IMR-90 (cell line): Measurements from ENCODE around the gene NFE2. TPM values are rescaled to one million over a fixed set of nuclear protein-coding genes. Genes with fewer than 3 reads are reported as not detected.

ENCODE experiments used
- ATAC-seq: fragments of 200-7000 bp; cut with Tn5 transposase; 2 replicates; pipeline ENCODE4 v1.9.1; 2020; ENCODE audit warnings: low read depth, mild to moderate bottlenecking, moderate library complexity
- BruUV-seq: library from RNA; stranded (reverse); fragments of 400-500 nt; replicated peaks from 2 replicates; lab custom pipeline; 2021; lab: Mats Ljungman, UMichigan
- CTCF ChIA-PET: fragments of 300-600 bp; formaldehyde crosslinking; extraction: SDS; loops from one replicate; lab custom pipeline; 2021; ENCODE audit warnings: antibody characterized with exemption; lab: Yijun Ruan, JAX
- POLR2A ChIA-PET: fragments of 300-600 bp; sonication (Branson Sonifier 250); formaldehyde crosslinking; loops from one replicate; lab custom pipeline; 2022; ENCODE audit warnings: antibody characterized with exemption; ENCODE audit not compliant: unreplicated experiment; lab: Charles Lee
- DNase-seq: peaks from one replicate; pipeline ENCODE4 v3.0.0; 2013
- H2AFZ ChIP-seq: replicated peaks from 2 replicates; pipeline ENCODE3; 2013; ENCODE audit warnings: low read length, mild to moderate bottlenecking; ENCODE audit not compliant: poor library complexity
- H2AK5ac ChIP-seq: 2 replicates; pipeline ENCODE4 v1.6.1; 2013; ENCODE audit warnings: low read depth, low read length, inconsistent platforms
- H2AK9ac ChIP-seq: replicated peaks from 2 replicates; pipeline ENCODE3; 2013; ENCODE audit warnings: mild to moderate bottlenecking, low read depth, low read length, moderate library complexity; ENCODE audit not compliant: poor library complexity
- H2BK120ac ChIP-seq: 2 replicates; pipeline ENCODE4 v1.6.1; 2013; ENCODE audit warnings: low read depth, low read length, inconsistent platforms
- H2BK15ac ChIP-seq: 3 replicates; pipeline ENCODE4 v1.6.1; 2013; ENCODE audit warnings: low read depth, low read length, inconsistent platforms
- H2BK20ac ChIP-seq: 2 replicates; pipeline ENCODE4 v1.6.1; 2013; ENCODE audit warnings: low read depth, mild to moderate bottlenecking, inconsistent platforms, low read length, moderate library complexity
- H2BK5ac ChIP-seq: 2 replicates; pipeline ENCODE4 v1.6.1; 2013; ENCODE audit warnings: mild to moderate bottlenecking, low read depth, low read length, inconsistent platforms; ENCODE audit not compliant: poor library complexity, severe bottlenecking
- H3K14ac ChIP-seq: replicated peaks from 2 replicates; pipeline ENCODE4 v1.6.1; 2013; ENCODE audit warnings: low read depth, low read length, inconsistent platforms
- H3K18ac ChIP-seq: 2 replicates; pipeline ENCODE4 v1.6.1; 2013; ENCODE audit warnings: low read depth, low read length, control low read depth
- H3K23ac ChIP-seq: 2 replicates; pipeline ENCODE4 v1.6.1; 2013; ENCODE audit warnings: low read depth, low read length, inconsistent platforms
- H3K27ac ChIP-seq: 2 replicates; pipeline ENCODE4 v1.5.1; 2013; ENCODE audit warnings: mild to moderate bottlenecking, control low read depth, low read length; ENCODE audit not compliant: insufficient read depth
- H3K27me3 ChIP-seq: 2 replicates; pipeline ENCODE4 v1.6.1; 2013; ENCODE audit warnings: low read length; ENCODE audit not compliant: control insufficient read depth, insufficient read depth
- H3K36me3 ChIP-seq: 2 replicates; pipeline ENCODE4 v1.6.1; 2013; ENCODE audit warnings: low read length, mixed read lengths; ENCODE audit not compliant: control insufficient read depth, insufficient read depth
- H3K4ac ChIP-seq: 2 replicates; pipeline ENCODE4 v1.6.1; 2013; ENCODE audit warnings: low read depth, low read length, inconsistent platforms
- H3K4me1 ChIP-seq: 2 replicates; pipeline ENCODE4 v1.6.1; 2013; ENCODE audit warnings: low read length, mixed read lengths; ENCODE audit not compliant: control insufficient read depth, insufficient read depth
- H3K4me2 ChIP-seq: 2 replicates; pipeline ENCODE4 v1.6.1; 2013; ENCODE audit warnings: low read depth, mild to moderate bottlenecking, control low read depth, low read length, moderate library complexity
- H3K4me3 ChIP-seq: 2 replicates; pipeline ENCODE4 v1.5.1; 2013; ENCODE audit warnings: low read depth, mild to moderate bottlenecking, control low read depth, low read length, moderate library complexity; ENCODE audit not compliant: insufficient read depth
- H3K56ac ChIP-seq: 2 replicates; pipeline ENCODE4 v1.6.1; 2013; ENCODE audit warnings: low read length, inconsistent platforms; ENCODE audit not compliant: insufficient read depth; ENCODE audit errors: extremely low read depth
- H3K79me1 ChIP-seq, 2 experiments: 2 replicates each; pipeline ENCODE4 v1.6.1; 2013; ENCODE audit warnings: low read length in 2 of 2, inconsistent platforms in 1 of 2, low read depth in 1 of 2
- H3K9ac ChIP-seq: 2 replicates; pipeline ENCODE4 v1.6.1; 2013; ENCODE audit warnings: low read depth, low read length, control low read depth
- H3K9me1 ChIP-seq: 2 replicates; pipeline ENCODE4 v1.6.1; 2013; ENCODE audit warnings: low read length, inconsistent platforms; ENCODE audit not compliant: insufficient read depth
- H3K9me3 ChIP-seq: 2 replicates; pipeline ENCODE4 v1.6.1; 2013; ENCODE audit warnings: low read length; ENCODE audit not compliant: control insufficient read depth, insufficient read depth
- H4K20me1 ChIP-seq: 2 replicates; pipeline ENCODE4 v1.6.1; 2013; ENCODE audit warnings: low read length, inconsistent platforms; ENCODE audit not compliant: insufficient read depth
- H4K5ac ChIP-seq: 2 replicates; pipeline ENCODE4 v1.6.1; 2013; ENCODE audit warnings: mild to moderate bottlenecking, low read depth, low read length, control low read depth
- H4K8ac ChIP-seq, 2 experiments: 2 replicates each; pipeline ENCODE4 v1.6.1; 2013; ENCODE audit warnings: low read depth in 2 of 2, low read length in 2 of 2, control low read depth in 1 of 2, inconsistent platforms in 1 of 2
- H4K91ac ChIP-seq: 2 replicates; pipeline ENCODE4 v1.6.1; 2013; ENCODE audit warnings: low read depth, low read length, inconsistent platforms; ENCODE audit not compliant: insufficient read depth
- BHLHE40 ChIP-seq: fragments of 150-350 bp; IDR thresholded peaks from 2 replicates; pipeline ENCODE4 v1.6.1; 2016; ENCODE audit warnings: mild to moderate bottlenecking, low read depth, low read length
- CEBPB ChIP-seq: IDR thresholded peaks from 2 replicates; pipeline ENCODE4 v1.6.1; 2012; ENCODE audit warnings: low read depth, low read length, improper control_type of control experiment
- CHD1 ChIP-seq: IDR thresholded peaks from 2 replicates; pipeline ENCODE4 v1.6.1; 2012; ENCODE audit warnings: low read depth, low read length, improper control_type of control experiment
- FOS ChIP-seq: fragments of 150-350 bp; IDR thresholded peaks from 2 replicates; pipeline ENCODE4 v1.6.1; 2016; ENCODE audit warnings: low read depth, low read length
- MAFK ChIP-seq: IDR thresholded peaks from 2 replicates; pipeline ENCODE4 v1.6.1; 2012; ENCODE audit warnings: low read depth, low read length, improper control_type of control experiment
- MAZ ChIP-seq: IDR thresholded peaks from 2 replicates; pipeline ENCODE4 v1.6.1; 2012; ENCODE audit warnings: low read depth, mild to moderate bottlenecking, low read length, improper control_type of control experiment, moderate library complexity, borderline replicate concordance
- MXI1 ChIP-seq: IDR thresholded peaks from 2 replicates; pipeline ENCODE4 v1.6.1; 2012; ENCODE audit warnings: low read depth, mild to moderate bottlenecking, low read length, moderate library complexity, borderline replicate concordance
- NFE2L2 ChIP-seq: fragments of 150-350 bp; IDR thresholded peaks from 2 replicates; pipeline ENCODE4 v1.6.1; 2016; ENCODE audit warnings: low read depth, mild to moderate bottlenecking, low read length
- POLR2A ChIP-seq: IDR thresholded peaks from 2 replicates; pipeline ENCODE4 v1.6.1; 2012; ENCODE audit warnings: mild to moderate bottlenecking, low read depth, low read length
- RAD21 ChIP-seq: IDR thresholded peaks from 2 replicates; pipeline ENCODE4 v1.6.1; 2012; ENCODE audit warnings: low read length, improper control_type of control experiment
- RCOR1 ChIP-seq: IDR thresholded peaks from 2 replicates; pipeline ENCODE4 v1.6.1; 2012; ENCODE audit warnings: mild to moderate bottlenecking, low read length, improper control_type of control experiment; ENCODE audit not compliant: insufficient replicate concordance
- RFX5 ChIP-seq: IDR thresholded peaks from 2 replicates; pipeline ENCODE4 v1.8.0; 2012; ENCODE audit warnings: low read depth, mild to moderate bottlenecking, low read length, moderate library complexity
- SMC3 ChIP-seq: fragments of 150-350 bp; IDR thresholded peaks from 2 replicates; pipeline ENCODE4 v1.6.1; 2016; ENCODE audit warnings: low read depth, mild to moderate bottlenecking, antibody characterized with exemption, low read length, moderate library complexity
- WGBS, 2 experiments: methylation state at CpG; one replicate each; pipeline versions ENCODE4 v1.1.5 to v1.1.7; 2013; ENCODE audit warnings: missing lambda C conversion rate in 2 of 2; ENCODE audit not compliant: insufficient read length in 1 of 2; ENCODE audit errors: extremely low coverage in 2 of 2; 5-methylcytosine and 5-hydroxymethylcytosine counted together
- dilution Hi-C: fragments of 300-500 bp; cut with HindIII; formaldehyde crosslinking; loops from one replicate; pipeline ENCODE4 v1.14.3; 2018; ENCODE audit warnings: low sequenced_read_pairs; ENCODE audit not compliant: unreplicated experiment
- in situ Hi-C: fragments of 300-500 bp; cut with MboI; formaldehyde crosslinking; loops from 3 replicates; pipeline ENCODE4 v1.14.3; 2019; ENCODE audit warnings: low sequenced_read_pairs, inconsistent platforms, mixed read lengths
- intact Hi-C: fragments of 100-400 bp; cut with micrococcal nuclease; formaldehyde crosslinking; loops from 2 replicates; pipeline ENCODE4 v1.10.0; 2022
- polyA plus RNA-seq, 3 experiments: library from polyadenylated mRNA; depleted of rRNA; stranded (reverse); fragments of >200 nt; gene quantifications; 2 replicates each; pipeline ENCODE4 v1.2.3, GENCODE V29; 2012; ENCODE audit warnings: low replicate concordance in 1 of 3
- total RNA-seq: library from RNA; depleted of rRNA; stranded (reverse); fragments of >200 nt; gene quantifications from 2 replicates; pipeline ENCODE4 v1.2.3, GENCODE V29; 2012
- TF ChIP-seq, protein P1 (sequence below): fragments of 150-350 bp; IDR thresholded peaks from 2 replicates; pipeline ENCODE4 v1.6.1; 2017; ENCODE audit warnings: mild to moderate bottlenecking, antibody characterized with exemption, low read length, low read depth
- TF ChIP-seq, protein P2 (sequence below): fragments of 150-350 bp; IDR thresholded peaks from 2 replicates; pipeline ENCODE4 v1.6.1; 2016; ENCODE audit warnings: low read depth, mild to moderate bottlenecking, low read length, moderate library complexity, borderline replicate concordance
- TF ChIP-seq, protein P3 (sequence below): conservative IDR thresholded peaks from 2 replicates; pipeline ENCODE4 v1.5.1; 2012; ENCODE audit warnings: mild to moderate bottlenecking, low read depth, low read length, improper control_type of control experiment

NFE2 gene
- total and polyA plus RNA-seq, 2 of the 4 experiments (the other 2 are of a cell fraction), result 0.18 to 0.32 TPM

DNA sequence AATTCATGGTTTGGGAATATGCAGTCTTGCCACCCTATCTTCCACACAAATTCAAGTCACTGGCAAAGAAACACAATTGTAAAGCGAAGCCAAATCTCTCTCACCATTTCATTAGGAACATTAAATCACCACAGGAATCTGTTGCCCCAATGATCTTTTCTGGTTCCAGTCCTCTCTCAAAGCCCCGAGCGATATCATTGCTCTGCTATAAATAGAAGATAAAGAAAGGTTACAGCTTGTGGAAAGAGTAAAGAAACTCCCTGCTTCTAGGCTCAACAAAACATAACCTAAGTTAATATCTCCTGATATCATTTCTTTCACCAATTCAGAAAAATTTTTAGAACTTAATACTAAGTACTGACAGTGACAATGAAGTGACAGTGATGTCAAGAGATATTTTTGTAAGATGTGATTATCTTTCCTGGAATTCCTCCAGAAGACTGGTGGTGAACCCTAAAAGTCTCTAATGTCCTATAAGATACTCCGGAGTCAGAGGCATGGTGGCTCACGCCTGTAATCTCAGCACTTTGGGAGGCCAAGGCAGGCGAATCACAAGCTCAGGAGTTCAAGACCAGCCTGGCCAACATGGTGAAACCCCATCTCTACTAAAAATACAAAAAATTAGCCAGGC, 54.7 kb downstream of the NFE2 start:
- BruUV-seq, result no TSS peak
- Histone ChIP-seq H3K56ac (no peak overlapping the region), H4K20me1 (no peaks in the 10 kb centered on the region), H3K23ac (no peak overlapping the region), H3K36me3 (peaks cover 24% of the 10 kb centered on the region), H3K4ac (no peak overlapping the region), H3K18ac (no peak overlapping the region), H3K4me2 (no peak overlapping the region), H2BK15ac (no peak overlapping the region), H3K14ac (no peak overlapping the region), H2BK20ac (no peak overlapping the region), H4K91ac (no peak overlapping the region), H3K9ac (no peak overlapping the region), H3K9me3 (no peaks in the 10 kb centered on the region), H3K9me1 (no peaks in the 10 kb centered on the region), H3K79me1 (peaks cover 29 to 40% of the 10 kb centered on the region in 2 experiments), H2AK9ac (no peak overlapping the region), H2BK5ac (no peak overlapping the region), H2BK120ac (no peak overlapping the region), H3K4me1 (no peaks in the 10 kb centered on the region), H2AFZ (no peak overlapping the region), H3K27ac (no peak overlapping the region), H4K8ac (no peak overlapping the region), H3K27me3 (no peaks in the 10 kb centered on the region), H4K5ac (no peak overlapping the region), H3K4me3 (no peak overlapping the region), H2AK5ac (no peak overlapping the region)
- no peak for TF ChIP-seq MAFK
- no peak for TF ChIP-seq RFX5
- no peak for TF ChIP-seq FOS
- TF ChIP-seq, protein P1, sequence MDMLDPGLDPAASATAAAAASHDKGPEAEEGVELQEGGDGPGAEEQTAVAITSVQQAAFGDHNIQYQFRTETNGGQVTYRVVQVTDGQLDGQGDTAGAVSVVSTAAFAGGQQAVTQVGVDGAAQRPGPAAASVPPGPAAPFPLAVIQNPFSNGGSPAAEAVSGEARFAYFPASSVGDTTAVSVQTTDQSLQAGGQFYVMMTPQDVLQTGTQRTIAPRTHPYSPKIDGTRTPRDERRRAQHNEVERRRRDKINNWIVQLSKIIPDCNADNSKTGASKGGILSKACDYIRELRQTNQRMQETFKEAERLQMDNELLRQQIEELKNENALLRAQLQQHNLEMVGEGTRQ, result no peak
- no peak for TF ChIP-seq RCOR1
- no peak for TF ChIP-seq NFE2L2
- TF ChIP-seq, protein P2, sequence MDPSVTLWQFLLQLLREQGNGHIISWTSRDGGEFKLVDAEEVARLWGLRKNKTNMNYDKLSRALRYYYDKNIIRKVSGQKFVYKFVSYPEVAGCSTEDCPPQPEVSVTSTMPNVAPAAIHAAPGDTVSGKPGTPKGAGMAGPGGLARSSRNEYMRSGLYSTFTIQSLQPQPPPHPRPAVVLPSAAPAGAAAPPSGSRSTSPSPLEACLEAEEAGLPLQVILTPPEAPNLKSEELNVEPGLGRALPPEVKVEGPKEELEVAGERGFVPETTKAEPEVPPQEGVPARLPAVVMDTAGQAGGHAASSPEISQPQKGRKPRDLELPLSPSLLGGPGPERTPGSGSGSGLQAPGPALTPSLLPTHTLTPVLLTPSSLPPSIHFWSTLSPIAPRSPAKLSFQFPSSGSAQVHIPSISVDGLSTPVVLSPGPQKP, result no peak
- no peak for TF ChIP-seq SMC3
- no peak for TF ChIP-seq RAD21
- TF ChIP-seq CEBPB, result no peak
- TF ChIP-seq MXI1, result no peak
- no peak for TF ChIP-seq POLR2A
- no peak for TF ChIP-seq MAZ
- TF ChIP-seq, protein P3, sequence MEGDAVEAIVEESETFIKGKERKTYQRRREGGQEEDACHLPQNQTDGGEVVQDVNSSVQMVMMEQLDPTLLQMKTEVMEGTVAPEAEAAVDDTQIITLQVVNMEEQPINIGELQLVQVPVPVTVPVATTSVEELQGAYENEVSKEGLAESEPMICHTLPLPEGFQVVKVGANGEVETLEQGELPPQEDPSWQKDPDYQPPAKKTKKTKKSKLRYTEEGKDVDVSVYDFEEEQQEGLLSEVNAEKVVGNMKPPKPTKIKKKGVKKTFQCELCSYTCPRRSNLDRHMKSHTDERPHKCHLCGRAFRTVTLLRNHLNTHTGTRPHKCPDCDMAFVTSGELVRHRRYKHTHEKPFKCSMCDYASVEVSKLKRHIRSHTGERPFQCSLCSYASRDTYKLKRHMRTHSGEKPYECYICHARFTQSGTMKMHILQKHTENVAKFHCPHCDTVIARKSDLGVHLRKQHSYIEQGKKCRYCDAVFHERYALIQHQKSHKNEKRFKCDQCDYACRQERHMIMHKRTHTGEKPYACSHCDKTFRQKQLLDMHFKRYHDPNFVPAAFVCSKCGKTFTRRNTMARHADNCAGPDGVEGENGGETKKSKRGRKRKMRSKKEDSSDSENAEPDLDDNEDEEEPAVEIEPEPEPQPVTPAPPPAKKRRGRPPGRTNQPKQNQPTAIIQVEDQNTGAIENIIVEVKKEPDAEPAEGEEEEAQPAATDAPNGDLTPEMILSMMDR, result no peak
- TF ChIP-seq CHD1, result no peak
- TF ChIP-seq BHLHE40, result no peak
- dilution Hi-C loops, result no loop called here
- no peak for ATAC-seq
- DNase-seq, result no peak
- WGBS, 2 experiments, result 81% methylated on average over 2 of the region's 6 CpGs; no CpG with 5 or more reads in 1 of the 2 experiments
- CTCF ChIA-PET, result no interaction called here
- in situ Hi-C loops, result no loop called here
- intact Hi-C loops, result no loop called here
- POLR2A ChIA-PET, result no interaction called here
